HepG2 (cell line): ENCODE results near the gene FOCAD. TPM values are rescaled to one million over a fixed set of nuclear protein-coding genes. Genes with fewer than 3 reads are reported as not detected.

Experiments used
- ATAC-seq: fragments of 200-7000 bp; cut with Tn5 transposase; 3 replicates; pipeline ENCODE4 v1.9.1; 2020; ENCODE audit warnings: mild to moderate bottlenecking, moderate library complexity
- BruUV-seq: library from RNA; stranded (reverse); fragments of 400-500 nt; replicated peaks from 2 replicates; lab custom pipeline; 2021; lab: Mats Ljungman, UMichigan
- CTCF ChIA-PET: fragments of 300-600 bp; formaldehyde crosslinking; extraction: SDS; loops from one replicate; lab custom pipeline; 2021; ENCODE audit warnings: low total read pairs, inconsistent platforms, low intra/inter-chr PET ratio; lab: Yijun Ruan, JAX
- POLR2A ChIA-PET: fragments of 350-600 bp; sonication (Branson Sonifier 250); formaldehyde crosslinking; loops from one replicate; lab custom pipeline; 2020; ENCODE audit warnings: antibody characterized with exemption, inconsistent platforms; lab: Yijun Ruan, JAX
- DNase-seq: peaks from one replicate; pipeline ENCODE4 v3.0.0-alpha.2; 2015; ENCODE audit warnings: low spot score
- FAIRE-seq: peaks from 3 replicates; lab custom pipeline; 2011; peaks lifted over from hg19 to GRCh38; lab: Jason Lieb, UNC
- H2AFZ ChIP-seq: one replicate; pipeline ENCODE4 v1.6.1; 2011; ENCODE audit warnings: low read length, inconsistent platforms
- H3K27ac ChIP-seq: fragments of 300-600 bp; 3 replicates; pipeline ENCODE4 v1.8.0; 2011; ENCODE audit warnings: mixed run types, mild to moderate bottlenecking, mixed read lengths, low read length, inconsistent platforms; ENCODE audit not compliant: insufficient read depth; ENCODE audit errors: extremely low read length
- H3K27me3 ChIP-seq, 2 experiments: fragments of 200-600 bp in 1 of 2; 2 replicates in 1 of 2; 3 replicates in 1 of 2; pipeline versions ENCODE4 v1.6.0 to v1.8.0; 2011; ENCODE audit warnings: low read length in 2 of 2, mild to moderate bottlenecking in 2 of 2, moderate library complexity in 2 of 2, inconsistent platforms in 1 of 2; ENCODE audit not compliant: insufficient read depth in 2 of 2, control insufficient read depth in 1 of 2
- H3K36me3 ChIP-seq, 2 experiments: fragments of 200-600 bp in 1 of 2; replicated peaks in 1 of 2; 2 replicates in 1 of 2; 3 replicates in 1 of 2; pipeline versions ENCODE4 v1.5.1 to v1.8.0; 2011; ENCODE audit warnings: low read length in 2 of 2, inconsistent platforms in 1 of 2; ENCODE audit not compliant: insufficient read depth in 2 of 2, control insufficient read depth in 1 of 2
- H3K4me1 ChIP-seq: 2 replicates; pipeline ENCODE4 v1.5.1; 2012; ENCODE audit warnings: low read length, inconsistent platforms; ENCODE audit not compliant: insufficient read depth
- H3K4me2 ChIP-seq: 2 replicates; pipeline ENCODE4 v1.6.0; 2011; ENCODE audit warnings: low read depth, low read length, inconsistent platforms
- H3K4me3 ChIP-seq, 3 experiments: fragments of 200-600 bp in 1 of 3; sonication (generic), shearing (Covaris generic) in 1 of 3; replicated peaks in 1 of 3; 2 replicates each; pipeline ENCODE4 v1.5.1; 2011 to 2016; ENCODE audit warnings: low read length in 3 of 3, inconsistent platforms in 2 of 3, low read depth in 2 of 3, mild to moderate bottlenecking in 2 of 3, control low read depth in 1 of 3, mixed read lengths in 1 of 3; ENCODE audit not compliant: insufficient read depth in 1 of 3
- H3K79me2 ChIP-seq: one replicate; pipeline ENCODE4 v1.6.1; 2011; ENCODE audit warnings: low read length, inconsistent platforms; ENCODE audit not compliant: insufficient read depth
- H3K9ac ChIP-seq: 2 replicates; pipeline ENCODE4 v1.6.0; 2011; ENCODE audit warnings: mild to moderate bottlenecking, low read depth, low read length, inconsistent platforms; ENCODE audit not compliant: insufficient read depth
- H3K9me3 ChIP-seq: 2 replicates; pipeline ENCODE4 v1.5.1; 2012; ENCODE audit warnings: mild to moderate bottlenecking, low read length
- H4K20me1 ChIP-seq: 2 replicates; pipeline ENCODE4 v1.6.0; 2011; ENCODE audit warnings: inconsistent platforms, mild to moderate bottlenecking, low read length, moderate library complexity; ENCODE audit not compliant: insufficient read depth
- CERS6 ChIP-seq: sonication (generic); formaldehyde crosslinking; IDR thresholded peaks from 2 replicates; pipeline ENCODE4 v1.5.0; 2020; ENCODE audit warnings: missing genetic modification reagents
- CREB1 ChIP-seq, 2 experiments: fragments of 450-650 bp in 1 of 2; IDR thresholded peaks; 2 replicates each; pipeline ENCODE4 v1.6.1; 2016 to 2017; ENCODE audit warnings: control low read depth in 1 of 2, mild to moderate bottlenecking in 1 of 2, missing compliant biosample characterization in 1 of 2, missing genetic modification characterization in 1 of 2
- E2F1 ChIP-seq: sonication (generic); formaldehyde crosslinking; IDR thresholded peaks from 2 replicates; pipeline ENCODE4 v1.5.0; 2020; ENCODE audit warnings: missing genetic modification reagents
- ELF1 ChIP-seq: sonication (generic); formaldehyde crosslinking; IDR thresholded peaks from 2 replicates; pipeline ENCODE4 v1.4.0; 2020; ENCODE audit warnings: missing genetic modification reagents
- FOXK1 ChIP-seq: sonication (generic); formaldehyde crosslinking; IDR thresholded peaks from 2 replicates; pipeline ENCODE4 v1.4.0; 2020; ENCODE audit warnings: low read depth, missing genetic modification reagents, borderline replicate concordance
- GATA4 ChIP-seq: sonication (generic); IDR thresholded peaks from 2 replicates; pipeline ENCODE4 v1.6.1; 2016; ENCODE audit warnings: antibody characterized with exemption, low read depth, borderline replicate concordance
- GLI4 ChIP-seq: sonication (generic); formaldehyde crosslinking; IDR thresholded peaks from 2 replicates; pipeline ENCODE4 v1.5.1; 2020; ENCODE audit warnings: missing genetic modification reagents, mild to moderate bottlenecking, moderate library complexity, borderline replicate concordance
- MTA1 ChIP-seq: sonication (generic); formaldehyde crosslinking; IDR thresholded peaks from 2 replicates; pipeline ENCODE4 v1.4.0; 2020; ENCODE audit warnings: missing genetic modification reagents, mild to moderate bottlenecking, borderline replicate concordance
- TFE3 ChIP-seq: IDR thresholded peaks from 2 replicates; pipeline ENCODE4 v1.6.1; 2016
- ZNF34 ChIP-seq: sonication (generic); formaldehyde crosslinking; IDR thresholded peaks from 2 replicates; pipeline ENCODE4 v1.4.0; 2020; ENCODE audit warnings: mild to moderate bottlenecking, missing genetic modification reagents, borderline replicate concordance
- ZNF383 ChIP-seq: sonication (generic); formaldehyde crosslinking; IDR thresholded peaks from 2 replicates; pipeline ENCODE4 v1.4.0; 2020; ENCODE audit warnings: missing genetic modification reagents, mild to moderate bottlenecking, borderline replicate concordance
- ZNF614 ChIP-seq: IDR thresholded peaks from 2 replicates; pipeline ENCODE4 v1.6.1; 2018; ENCODE audit warnings: missing biosample characterization, missing genetic modification reagents, inconsistent platforms, borderline replicate concordance
- ZNF615 ChIP-seq: sonication (generic); formaldehyde crosslinking; IDR thresholded peaks from 2 replicates; pipeline ENCODE4 v1.5.0; 2020; ENCODE audit warnings: mild to moderate bottlenecking, missing genetic modification reagents, borderline replicate concordance
- ZNF672 ChIP-seq: sonication (generic); formaldehyde crosslinking; IDR thresholded peaks from 2 replicates; pipeline ENCODE4 v1.8.1; 2022; ENCODE audit warnings: missing genetic modification reagents
- WGBS: methylation state at CpG from one replicate; pipeline ENCODE4 v1.1.6; 2017; ENCODE audit warnings: low lambda C conversion rate; 5-methylcytosine and 5-hydroxymethylcytosine counted together
- in situ Hi-C: cut with HindIII; loops from 2 replicates; pipeline ENCODE4 v1.10.0; 2017; ENCODE audit warnings: low pct_unique_long_range_greater_than_20kb; ENCODE audit not compliant: extremely low pct_ligation_motif_present
- intact Hi-C: fragments of 100-400 bp; cut with micrococcal nuclease; formaldehyde crosslinking; loops from one replicate; pipeline ENCODE4 v1.10.0; 2022; ENCODE audit not compliant: unreplicated experiment
- polyA plus RNA-seq, 8 experiments: library from polyadenylated mRNA; depleted of rRNA in 3 of 8; stranded (reverse) in 7 of 8; unstranded in 1 of 8; fragments of >200 nt; fragmentation: Illumina TruSeq in 4 of 8; extraction: Trizol in 4 of 8; gene quantifications; 2 replicates each; pipeline versions ENCODE4 v1.2.1 to v1.2.3, GENCODE V29; 2011 to 2016; ENCODE audit warnings: low read depth in 4 of 8, missing spikeins in 1 of 8, mixed read lengths in 1 of 8; ENCODE audit not compliant: insufficient read depth in 1 of 8
- total RNA-seq, 5 experiments: library from RNA; depleted of rRNA; stranded (reverse); fragments of >200 nt; fragmentation: Illumina TruSeq; extraction: Trizol; gene quantifications; 2 replicates each; pipeline ENCODE4 v1.2.3, GENCODE V29; 2016; ENCODE audit warnings: low read depth in 1 of 5

Gene FOCAD
- total and polyA plus RNA-seq, 2 of the 13 experiments (the other 11 are each of a cell fraction or from before 2014, with no cell fraction given), result 18.0 to 31.1 TPM

- TF ChIP-seq ZNF672 (no peak), CREB1 (IDR thresholded peaks at IDR 0.05) (no peak), CREB1 (CRISPR knock-in tag; IDR thresholded peaks at IDR 0.05) (no peak), ZNF614 (CRISPR knock-in tag) (no peak), ZNF34 (CRISPR knock-in tag) (no peak), FOXK1 (CRISPR knock-in tag) (no peak), MTA1 (CRISPR knock-in tag) (no peak), E2F1 (no peak)
- no peak overlapping the region for H2AFZ ChIP-seq
- no peak overlapping the region for H3K27ac ChIP-seq
- DNase-seq (no peak), ATAC-seq (no peak), FAIRE-seq (no peak)
- no TSS peak for BruUV-seq
- H3K36me3 ChIP-seq, result no peaks in the 10 kb centered on the region
- H3K4me1 ChIP-seq, result no peaks in the 10 kb centered on the region
- CTCF ChIA-PET, result no interaction called here
- WGBS, result 96% methylated on average over 2 of the region's 2 CpGs
- POLR2A ChIA-PET, result no interaction called here
- intact Hi-C loops (no loop called here), in situ Hi-C loops (no loop called here)
- H4K20me1 ChIP-seq, result no peaks in the 10 kb centered on the region
- H3K4me2 ChIP-seq, result no peak overlapping the region
- no peaks in the 10 kb centered on the region for H3K9me3 ChIP-seq
- no peak overlapping the region for H3K4me3 ChIP-seq
- no peaks in the 10 kb centered on the region for H3K27me3 ChIP-seq
- H3K79me2 ChIP-seq, result no peaks in the 10 kb centered on the region
- no peak overlapping the region for H3K9ac ChIP-seq
Measured at GRCh38 chr9:20844916-20845315, 160.9 kb downstream of the FOCAD start.

- WGBS, result 82% methylated on average over 2 of the region's 2 CpGs
- DNase-seq, result no peak
- no TSS peak for BruUV-seq
- Histone ChIP-seq H4K20me1 (no peaks in the 10 kb centered on the region), H2AFZ (no peak overlapping the region), H3K79me2 (no peaks in the 10 kb centered on the region), H3K27ac (no peak overlapping the region), H3K9me3 (no peaks in the 10 kb centered on the region), H3K4me1 (no peaks in the 10 kb centered on the region), H3K4me2 (no peak overlapping the region), H3K27me3 (no peaks in the 10 kb centered on the region), H3K36me3 (no peaks in the 10 kb centered on the region), H3K4me3 (no peak overlapping the region), H3K9ac (no peak overlapping the region)
- TF ChIP-seq FOXK1 (CRISPR knock-in tag) (no peak), GATA4 (no peak), GLI4 (CRISPR knock-in tag) (no peak), CERS6 (no peak), ZNF615 (CRISPR knock-in tag) (no peak), TFE3 (no peak), ZNF383 (CRISPR knock-in tag) (no peak), ELF1 (CRISPR knock-in tag) (no peak)
- ATAC-seq, result no peak
- in situ Hi-C loops (no loop called here), intact Hi-C loops (no loop called here)
- FAIRE-seq, result no peak
- ChIA-PET CTCF (no interaction called here), POLR2A (no interaction called here)
Measured at GRCh38 chr9:20848490-20848889, 164.4 kb downstream of the FOCAD start.
